Measurements from ENCODE around the gene USP31.
"Not testable (repeated sequence)": the region's sequence is repeated elsewhere in the genome, so short reads cannot be mapped to it uniquely, and the experiment has no call there.

Gene USP31

GRCh38 chr16:23101012-23101550, 48.2 kb downstream of the USP31 start:
- no peak for DNase-seq (ENCODE audit: low read depth in 3 of 3)

- DNase-seq (ENCODE audit: low read depth in 3 of 3): not testable (repeated sequence)
Observed at GRCh38 chr16:23096450-23096849, 52.8 kb downstream of the USP31 start.

- not testable (repeated sequence) for DNase-seq (ENCODE audit: low read depth in 3 of 3)
Observed at GRCh38 chr16:23094136-23094535, 55.1 kb downstream of the USP31 start.

DNA sequence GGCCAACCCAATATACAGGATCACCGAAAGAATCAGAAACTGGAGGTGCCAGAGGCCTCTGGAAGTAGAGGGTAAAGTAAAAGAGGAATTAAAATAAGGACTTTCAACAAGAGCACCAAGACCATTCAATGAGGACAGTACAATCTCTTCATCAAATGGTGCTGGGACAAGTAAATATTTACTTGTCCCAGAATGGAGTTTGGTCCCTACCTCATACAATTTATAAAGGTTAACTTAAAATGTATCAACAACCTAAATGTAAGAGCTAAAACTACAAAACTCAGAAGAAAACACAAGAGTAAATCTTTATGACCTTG, 56.5 kb downstream of the USP31 start:
- no peak for DNase-seq (ENCODE audit: low read depth in 3 of 3)

GRCh38 chr16:23092072-23092800, 57.0 kb downstream of the USP31 start:
- no peak for DNase-seq (ENCODE audit: low read depth in 3 of 3)

DNA sequence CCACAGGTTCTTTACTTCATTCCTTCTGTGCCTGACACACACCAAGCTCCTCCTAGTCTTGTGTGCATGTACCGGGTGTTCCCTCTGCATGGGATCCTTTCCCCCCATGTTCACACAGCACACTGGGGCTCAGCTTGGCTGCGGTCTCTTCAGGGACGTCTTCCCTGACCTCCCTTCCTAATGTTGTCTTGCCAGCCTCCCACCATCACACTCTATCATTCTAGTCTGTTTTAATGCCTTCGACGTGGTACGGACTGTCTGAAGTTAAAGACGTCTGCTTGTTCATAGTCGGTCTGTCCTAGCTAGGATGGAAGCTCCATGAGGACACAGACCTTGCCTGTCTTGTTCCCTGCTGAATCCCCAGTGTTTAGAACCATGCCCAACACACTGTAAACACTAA, 60.1 kb downstream of the USP31 start:
- no peak for DNase-seq (ENCODE audit: low read depth in 3 of 3)

DNA sequence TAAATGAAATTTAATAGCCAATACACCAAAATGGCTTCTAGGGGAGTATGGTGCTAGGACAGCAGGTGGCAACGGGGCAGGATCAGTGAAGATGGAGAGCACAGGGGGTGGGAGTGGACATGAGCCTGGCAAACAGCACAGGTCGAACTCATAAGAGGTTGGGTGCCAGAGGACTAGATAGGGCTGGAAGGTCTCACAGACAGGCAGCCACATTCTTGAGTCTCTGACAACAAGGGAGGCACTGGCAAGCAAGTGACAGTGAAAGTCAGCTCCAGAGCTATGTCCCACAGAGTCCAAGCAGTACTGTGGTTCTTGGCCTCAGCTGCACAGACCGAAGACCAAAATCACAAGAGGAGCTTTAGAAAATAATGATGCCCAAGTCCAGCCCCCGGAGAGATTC, 61.2 kb downstream of the USP31 start:
- DNase-seq (ENCODE audit: low read depth in 3 of 3): no peak

- DNase-seq (ENCODE audit: low read depth in 3 of 3): no peak
Observed at GRCh38 chr16:23085949-23086348, 63.3 kb downstream of the USP31 start.

GRCh38 chr16:23082161-23082788, 67.0 kb downstream of the USP31 start:
- DNase-seq (ENCODE audit: low read depth in 3 of 3): no peak

DNA sequence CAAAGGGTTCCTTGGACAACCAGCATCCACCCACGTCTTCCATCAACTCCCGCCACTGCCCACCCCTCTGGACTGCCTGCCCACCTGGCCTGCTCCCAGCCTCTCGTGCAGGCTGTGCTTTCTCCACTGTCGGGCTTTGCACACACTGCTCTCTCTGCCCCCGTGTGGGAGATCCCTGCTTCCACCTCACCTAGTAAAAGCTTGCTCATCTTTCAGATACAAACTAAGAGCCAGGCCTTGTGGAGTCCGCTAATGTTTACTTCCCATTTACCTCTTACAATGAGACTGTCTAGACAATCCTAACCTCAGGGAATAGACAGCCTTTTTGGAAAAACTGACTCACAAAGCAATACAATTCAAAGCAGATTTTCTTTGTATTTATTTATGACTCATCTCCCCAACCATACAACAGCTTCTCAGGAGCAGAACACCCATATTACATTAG, 67.6 kb downstream of the USP31 start:
- DNase-seq (ENCODE audit: low read depth in 3 of 3): no peak

DNA sequence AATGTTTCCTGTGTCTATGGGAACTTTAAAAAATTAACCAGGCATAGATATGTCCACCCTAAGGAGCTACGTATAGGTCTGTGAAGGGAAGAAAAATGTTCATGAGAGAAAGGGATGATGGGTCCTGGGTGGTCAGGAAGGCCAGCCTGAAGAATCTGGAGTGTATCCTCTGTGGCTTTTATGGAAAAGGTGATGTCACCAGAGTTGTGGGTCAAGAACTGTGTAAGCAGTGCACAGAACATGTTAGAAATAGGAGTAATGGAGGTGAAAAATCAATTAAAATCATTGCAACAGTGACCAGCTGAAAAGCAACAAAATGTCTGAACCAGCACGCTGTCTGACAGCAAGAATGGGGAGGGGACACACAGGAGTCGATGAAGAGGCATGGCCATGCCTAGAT, 68.5 kb downstream of the USP31 start:
- DNase-seq (ENCODE audit: low read depth in 3 of 3): no peak

- no peak for DNase-seq (ENCODE audit: low read depth in 3 of 3)
Observed at GRCh38 chr16:23080329-23080728, 68.9 kb downstream of the USP31 start.

- no peak for DNase-seq (ENCODE audit: low read depth in 3 of 3)
Observed at GRCh38 chr16:23079675-23080301, 69.5 kb downstream of the USP31 start.

DNA sequence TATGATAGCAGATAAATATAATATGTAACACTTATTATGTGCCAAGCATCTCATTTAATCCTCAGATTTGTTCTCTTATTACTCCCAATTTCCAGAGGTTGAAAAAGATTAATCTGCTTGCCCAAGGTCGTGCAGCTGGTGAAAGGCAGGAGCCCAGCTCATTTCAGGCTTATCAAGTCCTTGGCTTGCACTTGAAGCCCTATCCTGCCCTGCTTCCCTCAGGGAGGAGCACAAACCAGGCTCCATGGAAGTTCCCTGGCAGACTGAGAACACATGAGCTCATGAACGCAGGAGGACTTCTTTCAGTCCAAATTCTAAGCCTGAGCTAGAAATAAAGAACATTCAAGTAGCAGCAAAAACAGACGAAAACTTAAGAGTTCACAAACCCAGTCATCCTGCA, 74.8 kb downstream of the USP31 start:
- no peak for DNase-seq (ENCODE audit: low read depth in 3 of 3)

DNA sequence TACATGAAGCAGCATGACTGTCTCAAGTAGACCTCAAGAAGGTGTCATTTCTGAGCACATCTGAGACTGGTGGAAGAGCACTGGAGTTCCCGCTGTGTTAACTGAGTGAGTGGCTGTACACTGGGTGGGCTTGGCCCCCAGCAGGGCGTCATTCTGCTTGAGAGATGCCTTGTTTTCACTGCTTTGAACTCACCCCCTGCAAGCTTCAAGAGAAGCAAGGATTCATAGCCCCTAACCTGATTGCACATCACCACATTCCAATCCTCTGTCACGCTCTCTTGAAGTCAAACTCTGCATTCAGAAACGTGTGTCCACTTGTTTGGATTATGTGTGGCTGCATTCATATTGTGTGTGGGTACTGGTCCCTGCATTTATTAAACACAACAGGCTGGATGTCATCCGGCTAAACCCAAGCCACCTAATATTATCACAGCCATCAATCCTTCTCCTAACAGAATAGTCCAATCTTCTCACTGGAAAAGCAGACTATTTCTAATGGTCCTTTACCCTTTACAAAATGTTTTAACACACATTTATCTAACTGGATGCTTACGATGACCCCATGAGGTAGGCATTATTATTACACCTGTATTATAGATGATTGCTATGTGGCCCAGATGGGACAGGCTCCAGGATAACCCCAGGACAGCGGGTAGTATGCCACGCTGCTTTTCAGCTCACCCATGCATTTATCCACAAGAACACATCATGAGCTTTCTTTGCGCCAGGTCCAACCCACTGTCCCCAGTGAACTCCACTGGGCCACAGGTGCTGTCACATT, 76.3 kb downstream of the USP31 start:
- no peak for DNase-seq (ENCODE audit: low read depth in 3 of 3)

DNA sequence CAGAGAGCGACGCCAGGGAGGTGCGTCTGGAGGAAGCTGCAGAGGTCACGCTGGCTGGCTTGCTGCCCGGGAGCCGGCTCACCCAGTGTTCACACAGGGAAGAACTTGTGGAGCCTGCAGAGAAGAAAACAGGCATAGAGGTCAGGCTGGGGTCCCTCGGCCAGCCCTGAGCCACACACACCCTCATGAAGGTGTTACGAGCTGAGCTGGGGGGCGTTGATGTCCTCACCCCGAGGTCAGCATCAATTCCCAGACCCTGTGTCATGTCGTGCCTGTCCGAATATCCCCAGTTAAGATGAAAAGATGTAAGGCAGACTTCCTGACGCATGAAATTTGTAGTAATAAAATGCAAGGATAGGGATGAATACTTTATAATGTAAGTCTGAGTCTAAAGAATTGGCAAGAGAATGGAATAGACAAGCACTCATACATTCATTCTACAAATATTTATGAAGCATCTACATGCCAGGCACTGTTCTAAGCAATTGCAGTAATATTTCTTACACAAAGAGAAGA, 77.1 kb downstream of the USP31 start:
- no peak for DNase-seq (ENCODE audit: low read depth in 3 of 3)

GRCh38 chr16:23071196-23072083, 77.8 kb downstream of the USP31 start:
- DNase-seq (ENCODE audit: low read depth in 3 of 3): no peak

GRCh38 chr16:23069844-23070243, 79.4 kb downstream of the USP31 start:
- DNase-seq (ENCODE audit: low read depth in 3 of 3): no peak

- no peak for DNase-seq (ENCODE audit: low read depth in 3 of 3)
Observed at GRCh38 chr16:23068079-23068736, 81.0 kb downstream of the USP31 start.

GRCh38 chr16:23066676-23067075, 82.6 kb downstream of the USP31 start:
- no peak for DNase-seq (ENCODE audit: low read depth in 3 of 3)

Measured in stimulated activated CD4-positive, alpha-beta T cell treated with anti-CD3 and anti-CD28 coated beads, TNF-alpha, amount 100 ng/mL, for 48 hours (primary cell).